Ascending aorta (tissue), 2 donors: ENCODE results near the gene TLE7. TPM values are rescaled to one million over a fixed set of nuclear protein-coding genes. Genes with fewer than 3 reads are reported as not detected.

Experiments
- DNase-seq, 2 donors: peaks; one replicate each; pipeline ENCODE4 v3.0.0-alpha.2; 2019; ENCODE audit warnings: low spot score in 2 of 2
- H3K27ac ChIP-seq, 2 donors: fragments of 200-600 bp; sonication (generic); one replicate each; pipeline ENCODE4 v1.5.1; 2016 to 2017; ENCODE audit warnings: mild to moderate bottlenecking in 1 of 2
- H3K27me3 ChIP-seq: fragments of 200-600 bp; sonication (generic); one replicate; pipeline ENCODE4 v1.5.1; 2017
- H3K36me3 ChIP-seq, 2 donors: fragments of 200-600 bp; sonication (generic); one replicate each; pipeline ENCODE4 v1.5.1; 2016
- H3K4me1 ChIP-seq, 2 donors: fragments of 200-600 bp; sonication (generic); one replicate each; pipeline ENCODE4 v1.5.1; 2016 to 2017; ENCODE audit warnings: mild to moderate bottlenecking in 1 of 2
- H3K4me3 ChIP-seq, 2 donors: fragments of 200-600 bp; sonication (generic); one replicate each; pipeline ENCODE4 v1.5.1; 2016 to 2017; ENCODE audit warnings: mild to moderate bottlenecking in 1 of 2
- H3K9me3 ChIP-seq, 2 donors: fragments of 200-600 bp; sonication (generic); one replicate each; pipeline ENCODE4 v1.5.1; 2016
- intact Hi-C: fragments of 100-400 bp; cut with DNase I; formaldehyde crosslinking; loops from one replicate; pipeline ENCODE4 v1.15.1; 2023
- total RNA-seq: library from RNA; depleted of rRNA; stranded (reverse); fragments of >200 nt; gene quantifications from one replicate; pipeline ENCODE4 v1.1.0, GENCODE V29; 2016
- TF ChIP-seq, protein P1 (sequence below), 3 experiments: fragments of 200-600 bp in 2 of 3; fragments of 450-650 bp in 1 of 3; sonication (generic) in 2 of 3; IDR thresholded peaks; one replicate each; pipeline ENCODE4 v1.5.1; 2016 to 2019; ENCODE audit warnings: antibody characterized with exemption in 3 of 3, mild to moderate bottlenecking in 1 of 3, moderate library complexity in 1 of 3

The TLE7 gene
- total RNA-seq, 1 donor from 2014 or later, result not detected

DNA sequence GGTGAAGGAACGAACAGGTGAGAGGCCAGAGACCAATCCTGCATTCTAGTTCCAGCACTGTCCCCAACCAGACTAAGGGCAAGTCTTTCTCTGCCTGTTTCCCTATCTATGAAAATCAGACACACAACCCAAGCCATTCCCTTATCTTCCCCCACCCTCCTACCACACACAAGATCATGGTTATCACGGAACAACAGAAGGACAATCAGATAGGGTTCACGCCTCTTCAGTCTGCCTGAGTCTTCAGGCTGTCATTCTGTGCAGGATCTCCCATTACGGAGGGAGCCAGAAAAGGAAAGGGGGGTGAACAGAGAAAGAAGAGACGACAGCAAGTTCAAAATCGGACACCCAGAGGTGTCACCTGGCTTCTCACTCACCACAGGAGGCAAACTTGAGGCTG, 11.1 kb downstream of the TLE7 start:
- Histone ChIP-seq H3K27me3 (no peaks in the 10 kb centered on the region), H3K4me3 (no peak overlapping the region), H3K27ac (no peak overlapping the region), H3K36me3 (no peaks in the 10 kb centered on the region), H3K4me1 (no peaks in the 10 kb centered on the region), H3K9me3 (no peaks in the 10 kb centered on the region)
- no peak for DNase-seq
- TF ChIP-seq, protein P1, sequence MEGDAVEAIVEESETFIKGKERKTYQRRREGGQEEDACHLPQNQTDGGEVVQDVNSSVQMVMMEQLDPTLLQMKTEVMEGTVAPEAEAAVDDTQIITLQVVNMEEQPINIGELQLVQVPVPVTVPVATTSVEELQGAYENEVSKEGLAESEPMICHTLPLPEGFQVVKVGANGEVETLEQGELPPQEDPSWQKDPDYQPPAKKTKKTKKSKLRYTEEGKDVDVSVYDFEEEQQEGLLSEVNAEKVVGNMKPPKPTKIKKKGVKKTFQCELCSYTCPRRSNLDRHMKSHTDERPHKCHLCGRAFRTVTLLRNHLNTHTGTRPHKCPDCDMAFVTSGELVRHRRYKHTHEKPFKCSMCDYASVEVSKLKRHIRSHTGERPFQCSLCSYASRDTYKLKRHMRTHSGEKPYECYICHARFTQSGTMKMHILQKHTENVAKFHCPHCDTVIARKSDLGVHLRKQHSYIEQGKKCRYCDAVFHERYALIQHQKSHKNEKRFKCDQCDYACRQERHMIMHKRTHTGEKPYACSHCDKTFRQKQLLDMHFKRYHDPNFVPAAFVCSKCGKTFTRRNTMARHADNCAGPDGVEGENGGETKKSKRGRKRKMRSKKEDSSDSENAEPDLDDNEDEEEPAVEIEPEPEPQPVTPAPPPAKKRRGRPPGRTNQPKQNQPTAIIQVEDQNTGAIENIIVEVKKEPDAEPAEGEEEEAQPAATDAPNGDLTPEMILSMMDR (IDR thresholded peaks at IDR 0.05), result no peak
- intact Hi-C loops, result no loop called here

DNA sequence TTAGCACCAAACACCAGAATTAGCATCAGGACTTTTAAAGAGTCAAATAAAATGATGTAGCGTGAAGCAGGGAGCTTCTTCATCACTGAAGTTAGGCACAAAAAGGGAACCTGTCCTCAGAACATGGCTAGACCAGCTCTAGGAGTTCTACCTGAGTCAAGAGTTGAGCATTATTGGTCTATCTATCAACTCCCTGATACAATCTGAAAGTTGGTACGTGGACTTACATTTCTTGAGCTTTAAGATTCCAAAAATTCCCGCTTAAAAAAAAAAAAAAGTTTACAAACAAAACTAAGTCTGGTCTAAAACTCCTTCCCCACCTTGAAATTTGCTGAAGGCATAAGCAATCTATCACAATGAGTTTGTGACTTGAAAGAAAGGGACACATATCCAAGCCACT, 12.3 kb downstream of the TLE7 start:
- intact Hi-C loops, result no loop called here
- Histone ChIP-seq H3K9me3 (no peaks in the 10 kb centered on the region), H3K4me3 (no peak overlapping the region), H3K27me3 (no peaks in the 10 kb centered on the region), H3K36me3 (no peaks in the 10 kb centered on the region), H3K4me1 (no peaks in the 10 kb centered on the region), H3K27ac (no peak overlapping the region)
- TF ChIP-seq, protein P1 (IDR thresholded peaks at IDR 0.05), result no peak
- no peak for DNase-seq

DNA sequence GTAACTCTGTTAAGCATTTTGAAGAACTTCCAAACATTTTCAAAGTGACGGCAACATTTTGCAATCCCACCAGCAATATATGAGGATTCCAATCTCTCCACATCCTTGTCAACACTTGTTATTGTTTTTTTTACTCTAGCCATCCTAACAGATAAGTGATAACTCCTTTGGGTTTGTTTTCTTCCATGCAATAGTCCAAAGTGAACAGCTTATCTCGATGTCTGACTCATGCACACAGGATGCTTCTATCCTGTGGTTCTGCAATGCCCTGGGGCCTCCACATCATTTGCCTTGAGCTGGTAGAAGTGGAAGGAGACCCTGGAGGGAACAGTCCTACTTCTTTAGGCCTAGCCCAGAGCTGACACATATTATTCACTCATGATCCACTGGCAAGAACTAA, 13.0 kb downstream of the TLE7 start:
- no peak for DNase-seq
- H3K27me3 ChIP-seq, result no peaks in the 10 kb centered on the region

DNA sequence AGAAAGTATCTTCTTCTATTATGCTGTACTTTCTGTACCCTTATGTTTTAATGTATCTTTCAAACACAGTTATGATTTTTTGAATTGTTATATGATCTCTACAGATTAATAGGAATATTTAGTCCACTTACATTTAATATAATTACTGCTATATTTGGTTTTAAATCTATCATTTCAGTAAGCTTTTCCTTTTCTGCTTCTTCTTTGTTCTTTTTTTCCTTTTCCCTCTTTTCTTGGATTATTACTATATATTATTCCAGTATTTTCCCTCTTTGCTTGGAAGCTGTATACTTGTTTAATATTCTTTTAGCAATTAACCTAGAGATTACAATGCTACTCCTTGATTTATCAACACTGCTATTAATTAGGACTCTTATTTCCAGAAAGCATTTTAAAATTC, 13.5 kb downstream of the TLE7 start:
- Histone ChIP-seq H3K27me3 (no peaks in the 10 kb centered on the region), H3K4me1 (no peaks in the 10 kb centered on the region), H3K36me3 (no peaks in the 10 kb centered on the region), H3K4me3 (no peak overlapping the region), H3K27ac (no peak overlapping the region), H3K9me3 (no peaks in the 10 kb centered on the region)
- intact Hi-C loops, result no loop called here
- TF ChIP-seq, protein P1 (IDR thresholded peaks at IDR 0.05), result no peak
- DNase-seq, result no peak

More for the DNA sequence above, 13.0 kb downstream of the TLE7 start:
- H3K4me3 ChIP-seq, result no peak overlapping the region
- no peak overlapping the region for H3K27ac ChIP-seq
- H3K9me3 ChIP-seq, result no peaks in the 10 kb centered on the region
- H3K4me1 ChIP-seq, result no peaks in the 10 kb centered on the region
- H3K36me3 ChIP-seq, result no peaks in the 10 kb centered on the region
- TF ChIP-seq, protein P1 (IDR thresholded peaks at IDR 0.05), result no peak
- intact Hi-C loops, result no loop called here

DNA sequence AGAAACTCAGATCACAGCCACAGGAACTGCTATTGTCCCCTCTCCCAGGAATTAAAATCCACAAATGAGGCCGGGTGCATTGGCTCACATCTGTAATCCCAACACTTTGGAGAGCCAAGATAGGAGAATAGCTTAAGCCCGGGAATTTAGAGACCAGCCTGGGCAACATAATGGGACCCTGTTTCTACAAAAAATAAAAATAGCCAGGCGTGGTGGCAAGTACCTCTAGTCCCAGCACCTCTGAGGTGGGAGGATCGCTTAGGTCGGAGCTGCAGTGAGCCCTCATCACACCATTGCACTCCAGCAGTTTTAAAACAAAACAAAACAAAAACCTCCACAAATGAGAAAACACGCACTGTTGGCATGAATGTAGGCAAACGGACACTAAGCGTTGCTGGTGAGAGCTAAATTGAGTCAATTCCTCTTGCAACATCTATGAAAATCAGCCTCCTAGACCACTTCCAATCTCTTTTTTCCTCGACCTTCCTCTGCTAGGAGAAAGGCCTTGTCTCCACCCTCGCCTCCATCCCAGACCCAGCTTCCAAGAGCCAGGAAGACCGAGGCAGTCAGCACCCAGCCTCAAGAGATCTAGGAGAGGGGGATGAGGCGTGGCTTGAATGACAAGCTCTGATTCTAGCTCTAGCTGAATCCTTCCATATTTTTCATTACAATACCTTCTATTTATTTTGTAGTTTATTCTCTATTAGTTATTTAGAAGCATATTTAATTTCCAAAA, 14.8 kb downstream of the TLE7 start:
- Histone ChIP-seq H3K9me3 (no peaks in the 10 kb centered on the region), H3K4me3 (no peak overlapping the region), H3K27ac (no peak overlapping the region), H3K27me3 (no peaks in the 10 kb centered on the region), H3K4me1 (no peaks in the 10 kb centered on the region), H3K36me3 (no peaks in the 10 kb centered on the region)
- intact Hi-C loops, result no loop called here
- DNase-seq, result no peak
- TF ChIP-seq, protein P1 (IDR thresholded peaks at IDR 0.05), result no peak
